Smooth muscle cell (in vitro differentiated cells): ENCODE measurements around the gene CTU2. TPM values are rescaled to one million over a fixed set of nuclear protein-coding genes. Genes with fewer than 3 reads are reported as not detected.

Source experiments
- DNase-seq: peaks from one replicate; lab custom pipeline; 2025; ENCODE audit not compliant: unreplicated experiment; lab: John Stamatoyannopoulos, UW
- H2AFZ ChIP-seq: fragments of 200-600 bp; sonication (generic); 2 replicates; pipeline ENCODE4 v1.6.0; 2016; ENCODE audit warnings: antibody characterized with exemption, low read depth, mild to moderate bottlenecking
- H3F3A ChIP-seq: fragments of 200-600 bp; sonication (generic); 2 replicates; pipeline ENCODE4 v1.6.0; 2017; ENCODE audit warnings: antibody characterized with exemption, low read depth
- H3K27ac ChIP-seq: fragments of 200-600 bp; sonication (generic); 2 replicates; pipeline ENCODE4 v1.5.1; 2016; ENCODE audit warnings: low read depth, mild to moderate bottlenecking
- H3K27me3 ChIP-seq: fragments of 200-600 bp; sonication (generic); 2 replicates; pipeline ENCODE4 v1.6.1; 2016; ENCODE audit warnings: low read depth, mild to moderate bottlenecking
- H3K36me3 ChIP-seq: fragments of 200-600 bp; sonication (generic); 2 replicates; pipeline ENCODE4 v1.5.1; 2016; ENCODE audit warnings: low read depth
- H3K4me1 ChIP-seq: fragments of 200-600 bp; sonication (generic); 2 replicates; pipeline ENCODE4 v1.5.1; 2016; ENCODE audit warnings: low read depth
- H3K4me2 ChIP-seq: fragments of 200-600 bp; sonication (generic); 2 replicates; pipeline ENCODE4 v1.6.0; 2016; ENCODE audit warnings: mild to moderate bottlenecking
- H3K4me3 ChIP-seq: fragments of 200-600 bp; sonication (generic); 2 replicates; pipeline ENCODE4 v1.5.1; 2016; ENCODE audit warnings: mild to moderate bottlenecking
- H3K79me2 ChIP-seq: fragments of 200-600 bp; sonication (generic); 2 replicates; pipeline ENCODE4 v1.6.0; 2016; ENCODE audit warnings: low read depth, mild to moderate bottlenecking
- H3K9ac ChIP-seq: fragments of 200-600 bp; sonication (generic); 2 replicates; pipeline ENCODE4 v1.6.0; 2016; ENCODE audit warnings: low read depth
- H3K9me3 ChIP-seq: fragments of 200-600 bp; sonication (generic); replicated peaks from 2 replicates; pipeline ENCODE4 v1.5.1; 2016; ENCODE audit warnings: low read depth
- H4K20me1 ChIP-seq: fragments of 200-600 bp; sonication (generic); 2 replicates; pipeline ENCODE4 v1.6.0; 2016; ENCODE audit warnings: low read depth
- CTCF ChIP-seq: fragments of 200-600 bp; sonication (generic); IDR thresholded peaks from 2 replicates; pipeline ENCODE4 v1.5.1; 2017; ENCODE audit warnings: borderline replicate concordance, mild to moderate bottlenecking, antibody characterized with exemption; ENCODE audit not compliant: insufficient read depth, poor library complexity, severe bottlenecking
- WGBS: methylation state at CpG from one replicate; pipeline ENCODE4 v1.1.7; 2016; ENCODE audit warnings: low lambda C conversion rate; 5-methylcytosine and 5-hydroxymethylcytosine counted together
- microRNA-seq: library from miRNA; unstranded; fragments of <30 nt; microRNA quantifications from one replicate; pipeline ENCODE4, GENCODE V29; 2016; ENCODE audit warnings: borderline number of aligned reads
- polyA plus RNA-seq: library from polyadenylated mRNA; unstranded; fragments of >200 nt; fragmentation: Nextera tagmentation; extraction: Ambion mirVana; gene quantifications from 2 replicates; pipeline ENCODE4 v1.2.1, GENCODE V29; 2016
- total RNA-seq: library from RNA; depleted of rRNA; stranded (reverse); fragments of >200 nt; gene quantifications from 2 replicates; pipeline ENCODE4 v1.2.3, GENCODE V29; 2014

The CTU2 gene
- total and polyA plus RNA-seq, 2 experiments from 2014 or later, result 5.8 to 21.3 TPM

DNA sequence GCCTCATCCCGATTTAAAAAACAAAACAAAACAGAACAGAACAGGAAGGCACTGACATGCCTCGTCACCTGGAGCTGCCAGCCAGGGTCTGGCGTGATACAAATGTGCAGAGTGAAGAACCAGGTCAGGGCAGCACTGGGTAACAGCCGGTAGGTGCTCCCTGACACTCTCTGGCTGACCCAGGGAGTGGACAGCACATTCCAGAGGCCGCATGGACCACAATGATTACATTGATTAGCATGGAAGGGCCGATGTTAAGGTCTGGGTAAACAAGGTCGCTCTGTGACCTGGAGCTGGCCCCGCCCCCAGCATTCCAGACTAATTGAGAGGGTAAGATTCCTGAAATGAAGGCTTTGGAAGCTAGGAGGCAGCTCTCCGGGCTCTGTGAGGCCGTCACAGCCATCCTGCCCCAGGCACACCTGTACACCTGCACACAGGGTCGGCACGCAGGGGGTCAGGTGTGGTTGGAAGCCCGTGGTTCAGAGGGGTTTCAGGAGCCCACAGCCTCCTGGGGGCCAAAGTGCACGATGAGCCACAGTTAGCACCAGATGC, 57.3 kb downstream of the CTU2 start:
- H3K27ac ChIP-seq, result peak overlapping the region; percentile 70
- no peaks in the 10 kb centered on the region for H3K36me3 ChIP-seq
- H4K20me1 ChIP-seq, result peaks cover 98% of the 10 kb centered on the region
- H3K27me3 ChIP-seq, result no peaks in the 10 kb centered on the region
- H3K79me2 ChIP-seq, result peaks cover 81% of the 10 kb centered on the region
- H3K4me3 ChIP-seq, result no peak overlapping the region
- peaks cover 26% of the 10 kb centered on the region for H3K4me1 ChIP-seq
- H3F3A ChIP-seq, result no peaks in the 10 kb centered on the region
- WGBS, result 48% methylated on average over 14 of the region's 14 CpGs
- TF ChIP-seq CTCF, result no peak
- H2AFZ ChIP-seq, result no peak overlapping the region
- no peak overlapping the region for H3K4me2 ChIP-seq
- peak overlapping the region; percentile 13 for H3K9ac ChIP-seq
- DNase-seq, result no peak
- H3K9me3 ChIP-seq, result no peaks in the 10 kb centered on the region

- H3K4me1 ChIP-seq, result peaks cover 25% of the 10 kb centered on the region
- H2AFZ ChIP-seq, result no peak overlapping the region
- no peak overlapping the region for H3K4me3 ChIP-seq
- TF ChIP-seq CTCF, result no peak
- H3K4me2 ChIP-seq, result no peak overlapping the region
- peak overlapping the region; percentile 13 for H3K9ac ChIP-seq
- H3K27me3 ChIP-seq, result no peaks in the 10 kb centered on the region
- no peaks in the 10 kb centered on the region for H3F3A ChIP-seq
- no peak for DNase-seq
- H4K20me1 ChIP-seq, result peaks cover 98% of the 10 kb centered on the region
- no peaks in the 10 kb centered on the region for H3K9me3 ChIP-seq
- 95% methylated on average over 19 of the region's 19 CpGs for WGBS
- H3K79me2 ChIP-seq, result peaks cover 83% of the 10 kb centered on the region
- H3K36me3 ChIP-seq, result no peaks in the 10 kb centered on the region
- peak overlapping the region; percentile 70 for H3K27ac ChIP-seq
Measured at GRCh38 chr16:88764080-88764479, 57.8 kb downstream of the CTU2 start.

GRCh38 chr16:88764913-88765349, 58.6 kb downstream of the CTU2 start:
- H3K9ac ChIP-seq, result peak overlapping the region; percentile 59
- H2AFZ ChIP-seq, result no peak overlapping the region
- H3K4me1 ChIP-seq, result peaks cover 26% of the 10 kb centered on the region
- H3F3A ChIP-seq, result no peaks in the 10 kb centered on the region
- H3K9me3 ChIP-seq, result no peaks in the 10 kb centered on the region
- no peak for DNase-seq
- H4K20me1 ChIP-seq, result peaks cover 98% of the 10 kb centered on the region
- no peak for TF ChIP-seq CTCF
- peaks cover 89% of the 10 kb centered on the region for H3K79me2 ChIP-seq
- H3K27ac ChIP-seq, result peak overlapping the region; percentile 70
- no peaks in the 10 kb centered on the region for H3K36me3 ChIP-seq
- no peak overlapping the region for H3K4me3 ChIP-seq
- WGBS, result 61% methylated on average over 9 of the region's 9 CpGs
- H3K4me2 ChIP-seq, result no peak overlapping the region
- no peaks in the 10 kb centered on the region for H3K27me3 ChIP-seq

Small RNA genes within 50 kb of the gene (microRNA-seq; reads per million reads assigned to microRNA genes)
- not detected for gene MIR4722

Other genes starting within 250 kb of the CTU2 start
- gene ZC3H18, start 136.1 kb upstream of the CTU2 start, total RNA-seq, result 5.9 and 14.6 TPM in 2 replicates
- gene ZC3H18, start 136.1 kb upstream of the CTU2 start, polyA plus RNA-seq, result 30.4 and 36.1 TPM in 2 replicates
- not detected in 2 replicates for gene IL17C, start 67.9 kb upstream of the CTU2 start, total RNA-seq
- not detected in 2 replicates for gene IL17C, start 67.9 kb upstream of the CTU2 start, polyA plus RNA-seq
- 158 and 181 TPM in 2 replicates for gene CYBA, start 55.5 kb upstream of the CTU2 start, total RNA-seq
- 388 and 490 TPM in 2 replicates for gene CYBA, start 55.5 kb upstream of the CTU2 start, polyA plus RNA-seq
- gene MVD, start 43.4 kb upstream of the CTU2 start, total RNA-seq, result 25.7 and 46.1 TPM in 2 replicates
- 85.9 and 113 TPM in 2 replicates for gene MVD, start 43.4 kb upstream of the CTU2 start, polyA plus RNA-seq
- gene SNAI3, start 20.0 kb upstream of the CTU2 start, total RNA-seq, result 0.22 and 0.81 TPM in 2 replicates
- 1.4 and 3.3 TPM in 2 replicates for gene SNAI3, start 20.0 kb upstream of the CTU2 start, polyA plus RNA-seq
- gene RNF166, start 95 bp upstream of the CTU2 start, total RNA-seq, result 6.5 and 10.1 TPM in 2 replicates
- 16.2 and 17.3 TPM in 2 replicates for gene RNF166, start 95 bp upstream of the CTU2 start, polyA plus RNA-seq
- 59.2 and 62.1 TPM in 2 replicates for gene PIEZO1, start 78.7 kb downstream of the CTU2 start, total RNA-seq
- 70.9 and 107 TPM in 2 replicates for gene PIEZO1, start 78.7 kb downstream of the CTU2 start, polyA plus RNA-seq
- 2.1 and 5.3 TPM in 2 replicates for gene CDT1, start 97.3 kb downstream of the CTU2 start, total RNA-seq
- 9.0 and 13.3 TPM in 2 replicates for gene CDT1, start 97.3 kb downstream of the CTU2 start, polyA plus RNA-seq
- 72.5 and 143 TPM in 2 replicates for gene APRT, start 105.4 kb downstream of the CTU2 start, total RNA-seq
- gene APRT, start 105.4 kb downstream of the CTU2 start, polyA plus RNA-seq, result 200 and 216 TPM in 2 replicates
- gene GALNS, start 150.4 kb downstream of the CTU2 start, total RNA-seq, result 13.4 and 20.8 TPM in 2 replicates
- 19.5 and 21.3 TPM in 2 replicates for gene GALNS, start 150.4 kb downstream of the CTU2 start, polyA plus RNA-seq
- gene TRAPPC2L, start 150.6 kb downstream of the CTU2 start, total RNA-seq, result 17.9 and 36.3 TPM in 2 replicates
- 125 and 130 TPM in 2 replicates for gene TRAPPC2L, start 150.6 kb downstream of the CTU2 start, polyA plus RNA-seq
- gene PABPN1L, start 160.2 kb downstream of the CTU2 start, total RNA-seq, result not detected in 2 replicates
- 0.27 TPM in 1 of 2 replicates, not detected in the other for gene PABPN1L, start 160.2 kb downstream of the CTU2 start, polyA plus RNA-seq